H1 (cell line): ENCODE measurements around the gene FBXO17. TPM values are rescaled to one million over a fixed set of nuclear protein-coding genes. Genes with fewer than 3 reads are reported as not detected.

ENCODE experiments used
- CTCF ChIA-PET: fragments of 300-600 bp; sonication (Branson Sonifier 250); formaldehyde crosslinking; loops from one replicate; lab custom pipeline; 2021; ENCODE audit not compliant: partially characterized antibody; lab: Charles Lee
- POLR2A ChIA-PET: fragments of 300-600 bp; sonication (Branson Sonifier 250); formaldehyde crosslinking; loops from one replicate; lab custom pipeline; 2021; ENCODE audit warnings: inconsistent platforms; ENCODE audit not compliant: partially characterized antibody; lab: Charles Lee
- DNase-seq, 2 experiments: peaks; one replicate each; pipeline versions ENCODE4 v3.0.0 to v3.0.0-alpha.2; 2010 to 2022; ENCODE audit warnings: low spot score in 2 of 2, low read depth in 1 of 2, mixed read lengths in 1 of 2
- FAIRE-seq: peaks from 2 replicates; lab custom pipeline; 2011; peaks lifted over from hg19 to GRCh38; lab: Jason Lieb, UNC
- H2AFZ ChIP-seq: 2 replicates; pipeline ENCODE4 v1.8.1; 2012; ENCODE audit warnings: low read length, inconsistent platforms
- H2AK5ac ChIP-seq: 2 replicates; pipeline ENCODE4 v1.6.1; 2013; ENCODE audit warnings: low read depth, low read length
- H2BK120ac ChIP-seq: replicated peaks from 2 replicates; pipeline ENCODE3; 2013; ENCODE audit warnings: low read depth, low read length, inconsistent platforms
- H2BK12ac ChIP-seq: 2 replicates; pipeline ENCODE4 v1.6.1; 2013; ENCODE audit warnings: low read depth, low read length
- H2BK15ac ChIP-seq: 2 replicates; pipeline ENCODE4 v1.6.1; 2013; ENCODE audit warnings: low read length
- H2BK20ac ChIP-seq: 2 replicates; pipeline ENCODE4 v1.6.1; 2013; ENCODE audit warnings: low read length
- H2BK5ac ChIP-seq: 2 replicates; pipeline ENCODE4 v1.6.1; 2013; ENCODE audit warnings: low read depth, low read length
- H3K14ac ChIP-seq: 2 replicates; pipeline ENCODE4 v1.6.1; 2013; ENCODE audit warnings: inconsistent platforms; ENCODE audit not compliant: insufficient read length
- H3K18ac ChIP-seq: 2 replicates; pipeline ENCODE4 v1.6.1; 2013; ENCODE audit warnings: low read length; ENCODE audit errors: extremely low read depth
- H3K23ac ChIP-seq: 2 replicates; pipeline ENCODE4 v1.6.1; 2013; ENCODE audit warnings: inconsistent platforms; ENCODE audit not compliant: insufficient read length
- H3K23me2 ChIP-seq: 2 replicates; pipeline ENCODE4 v1.6.1; 2013; ENCODE audit warnings: low read depth, low read length
- H3K27ac ChIP-seq: 2 replicates; pipeline ENCODE4 v1.6.1; 2011; ENCODE audit warnings: low read depth, low read length, inconsistent platforms
- H3K27me3 ChIP-seq, 4 experiments: replicated peaks in 1 of 4; 1 replicate in 1 of 4; 2 replicates in 3 of 4; pipeline versions ENCODE4 v1.6.1 to v1.8.1; 2011 to 2013; ENCODE audit warnings: low read length in 3 of 4, mild to moderate bottlenecking in 3 of 4, inconsistent platforms in 2 of 4, mixed read lengths in 2 of 4, moderate library complexity in 1 of 4; ENCODE audit not compliant: control insufficient read depth in 3 of 4, insufficient read depth in 3 of 4; ENCODE audit errors: extremely low read depth in 1 of 4
- H3K36me3 ChIP-seq, 4 experiments: 2 replicates each; pipeline versions ENCODE4 v1.6.1 to v1.8.1; 2011 to 2013; ENCODE audit warnings: mild to moderate bottlenecking in 4 of 4, low read length in 3 of 4, moderate library complexity in 2 of 4, control low read depth in 1 of 4, inconsistent platforms in 1 of 4; ENCODE audit not compliant: insufficient read depth in 4 of 4, control insufficient read depth in 2 of 4
- H3K4ac ChIP-seq: replicated peaks from 2 replicates; pipeline ENCODE3; 2013; ENCODE audit warnings: low read length, low read depth, mixed read lengths, inconsistent platforms; ENCODE audit not compliant: insufficient read length
- H3K4me1 ChIP-seq, 4 experiments: replicated peaks in 1 of 4; 1 replicate in 1 of 4; 2 replicates in 3 of 4; pipeline versions ENCODE4 v1.6.1 to v1.8.1; 2011 to 2013; ENCODE audit warnings: low read length in 3 of 4, inconsistent platforms in 2 of 4, mixed read lengths in 1 of 4; ENCODE audit not compliant: insufficient read depth in 4 of 4, control insufficient read depth in 3 of 4
- H3K4me2 ChIP-seq, 2 experiments: 2 replicates each; pipeline versions ENCODE4 v1.6.1 to v1.8.1; 2011 to 2013; ENCODE audit warnings: low read depth in 2 of 2, low read length in 2 of 2, control low read depth in 1 of 2, inconsistent platforms in 1 of 2, mild to moderate bottlenecking in 1 of 2; ENCODE audit not compliant: insufficient read depth in 1 of 2
- H3K4me3 ChIP-seq, 4 experiments: fragments of 200-600, 300-600 bp in 1 of 4; sonication (generic), shearing (Covaris generic), sonication (Bioruptor Twin) in 1 of 4; 2 replicates each; pipeline versions ENCODE4 v1.5.1 to v1.8.1; 2011 to 2016; ENCODE audit warnings: low read length in 4 of 4, low read depth in 3 of 4, control low read depth in 2 of 4, inconsistent platforms in 2 of 4, mild to moderate bottlenecking in 2 of 4, mixed read lengths in 1 of 4, moderate library complexity in 1 of 4; ENCODE audit not compliant: insufficient read depth in 2 of 4; ENCODE audit errors: extremely low read depth in 1 of 4
- H3K56ac ChIP-seq: replicated peaks from 2 replicates; pipeline ENCODE3; 2013; ENCODE audit warnings: low read depth, mild to moderate bottlenecking, mixed read lengths, low read length, inconsistent platforms; ENCODE audit not compliant: insufficient read length
- H3K79me1 ChIP-seq: 2 replicates; pipeline ENCODE4 v1.6.1; 2013; ENCODE audit warnings: low read depth, low read length, control low read depth
- H3K79me2 ChIP-seq, 2 experiments: 2 replicates each; pipeline versions ENCODE4 v1.6.1 to v1.8.1; 2012 to 2013; ENCODE audit warnings: low read length in 2 of 2, mild to moderate bottlenecking in 2 of 2, inconsistent platforms in 1 of 2; ENCODE audit not compliant: insufficient read depth in 2 of 2, control insufficient read depth in 1 of 2
- H3K9ac ChIP-seq, 4 experiments: replicated peaks in 1 of 4; 1 replicate in 1 of 4; 2 replicates in 3 of 4; pipeline versions ENCODE4 v1.6.1 to v1.8.1; 2011 to 2013; ENCODE audit warnings: low read depth in 3 of 4, low read length in 3 of 4, control low read depth in 2 of 4, mild to moderate bottlenecking in 2 of 4, moderate library complexity in 2 of 4, inconsistent platforms in 1 of 4; ENCODE audit errors: extremely low read depth in 1 of 4
- H3K9me3 ChIP-seq, 2 experiments: 2 replicates each; pipeline versions ENCODE4 v1.6.1 to v1.8.1; 2012 to 2013; ENCODE audit warnings: mild to moderate bottlenecking in 2 of 2, moderate library complexity in 2 of 2, control low read depth in 1 of 2, inconsistent platforms in 1 of 2, low read depth in 1 of 2, low read length in 1 of 2, mixed read lengths in 1 of 2; ENCODE audit not compliant: insufficient read depth in 2 of 2
- H4K20me1 ChIP-seq, 2 experiments: replicated peaks in 1 of 2; 2 replicates each; pipeline versions ENCODE3 to v1.8.1; 2011 to 2013; ENCODE audit warnings: inconsistent platforms in 2 of 2, low read length in 2 of 2, mild to moderate bottlenecking in 1 of 2; ENCODE audit not compliant: insufficient read depth in 2 of 2, control insufficient read depth in 1 of 2
- H4K5ac ChIP-seq: 2 replicates; pipeline ENCODE4 v1.6.1; 2013; ENCODE audit warnings: low read length, low read depth, mixed read lengths, inconsistent platforms; ENCODE audit not compliant: insufficient read length
- H4K8ac ChIP-seq: 2 replicates; pipeline ENCODE4 v1.8.0; 2013; ENCODE audit warnings: mild to moderate bottlenecking, moderate library complexity, low read length, inconsistent platforms; ENCODE audit not compliant: insufficient read depth; ENCODE audit errors: extremely low read depth
- H4K91ac ChIP-seq: replicated peaks from 2 replicates; pipeline ENCODE3; 2013; ENCODE audit warnings: low read length, mixed read lengths, inconsistent platforms; ENCODE audit not compliant: insufficient read length
- PHF8 ChIP-seq: fragments of 200-600 bp; sonication (generic); conservative IDR thresholded peaks from 2 replicates; pipeline ENCODE4 v1.7.1; 2012; ENCODE audit warnings: low read depth, mild to moderate bottlenecking, inconsistent platforms, low read length, moderate library complexity
- WGBS, 2 experiments: shearing (Covaris generic) in 1 of 2; methylation state at CpG; one replicate each; pipeline versions ENCODE4 v1.1.6 to v1.1.7; 2013 to 2015; ENCODE audit warnings: low lambda C conversion rate in 2 of 2, mixed read lengths in 2 of 2, inconsistent platforms in 1 of 2, low coverage in 1 of 2, missing lambda C conversion rate in 1 of 2; ENCODE audit not compliant: insufficient replicate concordance in 2 of 2, insufficient coverage in 1 of 2, insufficient read length in 1 of 2; ENCODE audit errors: extremely low coverage in 1 of 2, missing lambda C conversion rate in 1 of 2; 5-methylcytosine and 5-hydroxymethylcytosine counted together
- polyA plus RNA-seq, 7 experiments: library from polyadenylated mRNA; depleted of rRNA in 3 of 7; stranded (reverse) in 5 of 7; unstranded in 2 of 7; fragments of >200 nt in 5 of 7; fragments of 200-250 nt in 2 of 7; gene quantifications; 1 replicate in 5 of 7; 2 replicates in 1 of 7; 4 replicates in 1 of 7; pipeline versions ENCODE4 v1.2.1 to v1.2.3, GENCODE V29; 2011 to 2013; ENCODE audit warnings: missing spikeins in 2 of 7, mixed read lengths in 2 of 7
- total RNA-seq: library from RNA; stranded (reverse); fragmentation: NEBNext Ultra II Directional; extraction: Animal tissue kit (Norgen Biotek cat#: 25700); gene quantifications from 2 replicates; pipeline ENCODE4 v1.2.1, GENCODE V29; 2021

FBXO17 gene
- total and polyA plus RNA-seq, 2 of the 8 experiments (the other 6 are each of a cell fraction or from before 2014, with no cell fraction given) = 11.7 to 15.3 TPM

DNA sequence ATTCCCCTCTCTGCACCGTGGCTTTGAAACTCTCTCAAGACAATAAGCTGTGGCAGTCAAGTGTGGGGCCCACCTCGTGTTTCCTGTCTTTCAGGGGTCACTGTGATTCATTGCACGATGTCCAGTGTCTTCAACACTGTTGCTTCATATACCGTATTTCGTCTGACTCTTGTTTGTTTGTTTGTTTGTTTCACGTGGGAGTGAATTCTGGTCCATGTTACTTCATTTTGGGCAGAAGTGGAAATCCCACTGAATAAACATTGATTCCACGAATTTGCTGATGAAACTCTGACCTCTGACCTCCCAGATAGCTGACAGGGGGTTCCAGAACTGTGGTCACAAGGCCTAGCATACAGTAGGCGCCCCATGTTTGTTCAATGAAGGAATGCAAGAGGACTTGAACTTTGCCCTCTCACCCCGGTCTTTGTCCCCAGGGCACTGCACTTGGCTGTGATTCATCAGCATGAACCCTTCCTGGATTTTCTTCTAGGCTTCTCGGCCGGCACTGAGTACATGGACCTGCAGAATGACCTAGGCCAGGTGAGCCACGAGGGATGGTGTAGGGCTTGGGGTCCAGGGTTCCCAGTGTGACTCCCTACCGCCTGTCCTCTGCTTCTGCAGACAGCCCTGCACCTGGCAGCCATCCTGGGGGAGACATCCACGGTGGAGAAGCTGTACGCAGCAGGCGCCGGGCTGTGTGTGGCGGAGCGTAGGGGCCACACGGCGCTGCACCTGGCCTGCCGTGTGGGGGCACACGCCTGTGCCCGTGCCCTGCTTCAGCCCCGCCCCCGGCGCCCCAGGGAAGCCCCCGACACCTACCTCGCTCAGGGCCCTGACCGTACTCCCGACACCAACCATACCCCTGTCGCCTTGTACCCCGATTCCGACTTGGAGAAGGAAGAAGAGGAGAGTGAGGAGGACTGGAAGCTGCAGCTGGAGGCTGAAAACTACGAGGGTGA, 70.7 kb downstream of the FBXO17 start:
- POLR2A ChIA-PET = interaction anchor here (0.7 to 2.0 kb wide), 7 partner anchors 10 to 65 kb away, joined by 3 to 10 read pairs (median 3); partner anchors contain the start of gene MRPS12
- no peak for FAIRE-seq
- no peak for TF ChIP-seq PHF8

More for the DNA sequence above, 70.7 kb downstream of the FBXO17 start:
- H4K5ac ChIP-seq = no peak overlapping the region
- H3K4me2 ChIP-seq = no peak overlapping the region
- 0 out of 2 replicates have a peak, but pooled peaks cover 6% of the 10 kb centered on the region for H3K23me2 ChIP-seq
- peaks cover 0 to 6% of the 10 kb centered on the region in 2 experiments for H4K20me1 ChIP-seq
- no peak overlapping the region for H2BK120ac ChIP-seq
- H3K14ac ChIP-seq = no peak overlapping the region
- peaks cover 0 to 2% of the 10 kb centered on the region in 2 experiments; a peak in 1 of 4 replicates for H3K9me3 ChIP-seq
- peaks cover 0 to 6% (median 3%) of the 10 kb centered on the region in 4 experiments; a peak in 3 of 7 replicates for H3K4me1 ChIP-seq
- H3K79me2 ChIP-seq = peaks cover 0 to 16% of the 10 kb centered on the region in 2 experiments; a peak in 2 of 4 replicates
- H3K4ac ChIP-seq = no peak overlapping the region
- no peaks in the 10 kb centered on the region for H3K79me1 ChIP-seq
- CTCF ChIA-PET = interaction anchor here (1.2 to 1.3 kb wide), 2 partner anchors 44 to 56 kb away, joined by 3 read pairs; no protein-coding TSS in a partner anchor
- H3K18ac ChIP-seq = no peak overlapping the region
- H3K56ac ChIP-seq = no peak overlapping the region
- no peak overlapping the region for H4K8ac ChIP-seq
- H3K9ac ChIP-seq = no peak overlapping the region
- H2AFZ ChIP-seq = no peak overlapping the region
- no peak overlapping the region for H2AK5ac ChIP-seq
- no peak overlapping the region for H2BK12ac ChIP-seq
- H2BK20ac ChIP-seq = no peak overlapping the region
- no peak overlapping the region for H3K27ac ChIP-seq
- H2BK5ac ChIP-seq = no peak overlapping the region
- peaks cover 0 to 15% (median 1%) of the 10 kb centered on the region in 4 experiments; a peak in 3 of 8 replicates for H3K36me3 ChIP-seq
- DNase-seq = no peak
- H3K23ac ChIP-seq = no peak overlapping the region
- H4K91ac ChIP-seq = no peak overlapping the region
- no peaks in the 10 kb centered on the region for H3K27me3 ChIP-seq
- WGBS, 2 experiments = 94% methylated on average over 35 of the region's 35 CpGs; no CpG with 5 or more reads in 1 of the 2 experiments
- H3K4me3 ChIP-seq = no peak overlapping the region
- no peak overlapping the region for H2BK15ac ChIP-seq
